Hepatocyte (in vitro differentiated cells): ENCODE results near the gene MYO5A. TPM values are rescaled to one million over a fixed set of nuclear protein-coding genes. Genes with fewer than 3 reads are reported as not detected.

ENCODE experiments used
- DNase-seq: peaks from one replicate; pipeline ENCODE4 v3.0.0-alpha.2; 2016; ENCODE audit warnings: low spot score
- H2AFZ ChIP-seq: fragments of 200-600 bp; sonication (generic); 2 replicates; pipeline ENCODE4 v1.6.0; 2016; ENCODE audit warnings: antibody characterized with exemption, mild to moderate bottlenecking
- H3K27ac ChIP-seq: fragments of 200-600 bp; sonication (generic); 2 replicates; pipeline ENCODE4 v1.5.1; 2016; ENCODE audit warnings: mild to moderate bottlenecking
- H3K27me3 ChIP-seq: fragments of 200-600 bp; sonication (generic); 2 replicates; pipeline ENCODE4 v1.6.1; 2016
- H3K36me3 ChIP-seq: fragments of 200-600 bp; sonication (generic); replicated peaks from 2 replicates; pipeline ENCODE4 v1.5.1; 2016; ENCODE audit warnings: low read depth; ENCODE audit not compliant: insufficient read depth
- H3K4me1 ChIP-seq: fragments of 200-600 bp; sonication (generic); 2 replicates; pipeline ENCODE4 v1.5.1; 2016; ENCODE audit warnings: mild to moderate bottlenecking, moderate library complexity; ENCODE audit not compliant: insufficient read depth
- H3K4me2 ChIP-seq: fragments of 200-600 bp; sonication (generic); 2 replicates; pipeline ENCODE4 v1.6.0; 2016
- H3K4me3 ChIP-seq: fragments of 200-600 bp; sonication (generic); 2 replicates; pipeline ENCODE4 v1.5.1; 2016; ENCODE audit warnings: mild to moderate bottlenecking
- H3K79me2 ChIP-seq: fragments of 200-600 bp; sonication (generic); 2 replicates; pipeline ENCODE4 v1.6.0; 2017; ENCODE audit warnings: mild to moderate bottlenecking
- H3K9me2 ChIP-seq: fragments of 200-600 bp; sonication (generic); replicated peaks from 2 replicates; pipeline ENCODE4 v1.6.0; 2017; ENCODE audit warnings: mild to moderate bottlenecking; ENCODE audit not compliant: insufficient read depth
- H3K9me3 ChIP-seq: fragments of 200-600 bp; sonication (generic); 2 replicates; pipeline ENCODE4 v1.5.1; 2016; ENCODE audit warnings: low read depth, mild to moderate bottlenecking
- H4K20me1 ChIP-seq: fragments of 200-600 bp; sonication (generic); 2 replicates; pipeline ENCODE4 v1.6.0; 2016; ENCODE audit warnings: mild to moderate bottlenecking; ENCODE audit not compliant: insufficient read depth, poor library complexity, severe bottlenecking
- CTCF ChIP-seq: fragments of 200-600 bp; sonication (generic); IDR thresholded peaks from 2 replicates; pipeline ENCODE4 v1.5.1; 2016; ENCODE audit warnings: antibody characterized with exemption, mild to moderate bottlenecking; ENCODE audit not compliant: poor library complexity
- EZH2 ChIP-seq: fragments of 200-600 bp; sonication (generic); IDR thresholded peaks from 2 replicates; pipeline ENCODE4 v1.6.1; 2016; ENCODE audit warnings: antibody characterized with exemption, mild to moderate bottlenecking, borderline replicate concordance
- EZH2phosphoT487 ChIP-seq: fragments of 200-600 bp; sonication (generic); IDR thresholded peaks from one replicate; pipeline ENCODE4 v1.6.1; 2018; ENCODE audit warnings: antibody characterized with exemption, mild to moderate bottlenecking, low read depth, moderate library complexity; ENCODE audit not compliant: unreplicated experiment, severe bottlenecking
- WGBS: methylation state at CpG from one replicate; pipeline ENCODE4 v1.1.6; 2016; ENCODE audit warnings: low lambda C conversion rate; ENCODE audit errors: missing lambda C conversion rate; 5-methylcytosine and 5-hydroxymethylcytosine counted together
- polyA plus RNA-seq: library from polyadenylated mRNA; unstranded; fragments of >200 nt; fragmentation: Nextera tagmentation; extraction: Ambion mirVana; gene quantifications from 2 replicates; pipeline ENCODE4 v1.2.1, GENCODE V29; 2016
- total RNA-seq: library from RNA; depleted of rRNA; stranded (reverse); fragments of >200 nt; gene quantifications from 2 replicates; pipeline ENCODE4 v1.2.3, GENCODE V29; 2014

The MYO5A gene
- total and polyA plus RNA-seq, 2 experiments from 2014 or later, result 3.7 to 14.8 TPM

- DNase-seq, result no peak
- 94% methylated on average over 9 of the region's 9 CpGs for WGBS
- Histone ChIP-seq H3K36me3 (no peaks in the 10 kb centered on the region), H2AFZ (no peak overlapping the region), H3K4me1 (no peaks in the 10 kb centered on the region), H3K9me3 (no peaks in the 10 kb centered on the region), H3K4me3 (no peak overlapping the region), H3K27ac (no peak overlapping the region), H3K79me2 (no peaks in the 10 kb centered on the region), H4K20me1 (no peaks in the 10 kb centered on the region), H3K9me2 (no peaks in the 10 kb centered on the region), H3K27me3 (no peaks in the 10 kb centered on the region), H3K4me2 (no peak overlapping the region)
- TF ChIP-seq EZH2phosphoT487 (no peak), CTCF (no peak), EZH2 (no peak)
Measured at GRCh38 chr15:52277575-52277974, 251.1 kb downstream of the MYO5A start.

GRCh38 chr15:52276256-52276770 lies 252.4 kb downstream of the MYO5A start:
- H3K9me3 ChIP-seq, result no peaks in the 10 kb centered on the region
- no peaks in the 10 kb centered on the region for H3K79me2 ChIP-seq
- DNase-seq, result no peak
- 93% methylated on average over 7 of the region's 7 CpGs for WGBS
- H3K36me3 ChIP-seq, result no peaks in the 10 kb centered on the region
- no peak overlapping the region for H3K4me2 ChIP-seq
- no peaks in the 10 kb centered on the region for H3K27me3 ChIP-seq
- no peak for TF ChIP-seq EZH2
- TF ChIP-seq CTCF, result no peak
- no peak for TF ChIP-seq EZH2phosphoT487
- no peaks in the 10 kb centered on the region for H3K4me1 ChIP-seq
- H3K4me3 ChIP-seq, result no peak overlapping the region
- H2AFZ ChIP-seq, result no peak overlapping the region
- no peaks in the 10 kb centered on the region for H3K9me2 ChIP-seq
- H4K20me1 ChIP-seq, result no peaks in the 10 kb centered on the region
- no peak overlapping the region for H3K27ac ChIP-seq

GRCh38 chr15:52263563-52264282 lies 265.0 kb downstream of the MYO5A start:
- TF ChIP-seq EZH2 (no peak), CTCF (no peak), EZH2phosphoT487 (no peak)
- Histone ChIP-seq H3K4me3 (no peak overlapping the region), H3K9me2 (no peaks in the 10 kb centered on the region), H2AFZ (no peak overlapping the region), H3K9me3 (no peaks in the 10 kb centered on the region), H3K27ac (no peak overlapping the region), H3K4me2 (no peak overlapping the region), H3K27me3 (no peaks in the 10 kb centered on the region), H4K20me1 (no peaks in the 10 kb centered on the region), H3K79me2 (no peaks in the 10 kb centered on the region), H3K36me3 (no peaks in the 10 kb centered on the region), H3K4me1 (no peaks in the 10 kb centered on the region)
- WGBS, result 81% methylated on average over 11 of the region's 11 CpGs
- no peak for DNase-seq
